Lower lobe of right lung (tissue), 2 donors: ENCODE results near the gene RASA1. TPM values are rescaled to one million over a fixed set of nuclear protein-coding genes. Genes with fewer than 3 reads are reported as not detected.

ENCODE experiments used
- ATAC-seq, 2 donors: fragments of 200-7000 bp; cut with Tn5 transposase; one replicate each; pipeline ENCODE4 v1.9.1; 2020 to 2022; ENCODE audit warnings: mild to moderate bottlenecking in 2 of 2, moderate library complexity in 2 of 2
- DNase-seq: peaks from one replicate; pipeline ENCODE4 v3.0.0-alpha.2; 2020
- H3K27ac ChIP-seq: fragments of 200-600 bp; one replicate; pipeline ENCODE4 v1.8.0; 2022
- H3K27me3 ChIP-seq: fragments of 200-600 bp; one replicate; pipeline ENCODE4 v1.8.0; 2022; ENCODE audit warnings: low read depth
- H3K36me3 ChIP-seq: fragments of 200-600 bp; one replicate; pipeline ENCODE4 v1.8.0; 2022; ENCODE audit warnings: mild to moderate bottlenecking
- H3K4me1 ChIP-seq: fragments of 200-600 bp; one replicate; pipeline ENCODE4 v1.8.0; 2022
- H3K4me3 ChIP-seq: fragments of 200-600 bp; one replicate; pipeline ENCODE4 v1.8.0; 2022; ENCODE audit warnings: mild to moderate bottlenecking
- H3K9me3 ChIP-seq: fragments of 200-600 bp; one replicate; pipeline ENCODE4 v1.8.0; 2022
- intact Hi-C: fragments of 100-400 bp; cut with DNase I; formaldehyde crosslinking; loops from one replicate; pipeline ENCODE4 v1.11.0; 2022
- total RNA-seq: library from RNA; stranded (reverse); fragmentation: NEBNext Ultra II Directional; extraction: Animal tissue kit (Norgen Biotek cat#: 25700); gene quantifications from one replicate; pipeline ENCODE4 v1.2.1, GENCODE V29; 2021
- TF ChIP-seq, protein P1 (sequence below): fragments of 200-600 bp; IDR thresholded peaks from one replicate; pipeline ENCODE4 v1.8.0; 2022; ENCODE audit warnings: antibody characterized with exemption, mild to moderate bottlenecking
- donor health status: DM: no; HTN: yes; CAD: no; lungs with severe emphysema.

Gene RASA1
- total RNA-seq, 1 donor from 2014 or later: 32.6 TPM

DNA sequence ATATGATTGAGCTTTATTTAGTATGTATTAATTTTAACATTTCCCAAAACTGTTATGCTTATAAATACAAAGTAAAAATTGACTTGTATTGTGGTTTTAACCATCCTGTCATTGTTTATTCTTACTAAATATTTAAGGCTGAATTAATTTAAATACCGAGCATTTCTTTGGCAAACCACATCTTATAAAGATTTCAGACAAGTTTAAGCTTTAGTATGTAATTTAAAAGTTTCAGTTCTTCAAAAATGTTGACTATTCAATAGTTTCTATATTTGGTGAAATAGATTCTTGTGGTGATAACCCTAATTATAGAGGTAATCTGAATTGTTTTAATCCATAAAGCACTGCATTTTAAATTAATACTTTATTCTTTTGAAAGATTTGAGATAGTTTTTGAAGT is 79.6 kb downstream of the RASA1 start:
- Histone ChIP-seq H3K9me3 (no peaks in the 10 kb centered on the region), H3K4me3 (no peak overlapping the region), H3K4me1 (no peaks in the 10 kb centered on the region), H3K36me3 (peaks cover 17% of the 10 kb centered on the region), H3K27me3 (no peaks in the 10 kb centered on the region), H3K27ac (no peak overlapping the region)
- intact Hi-C loops: no loop called here
- ATAC-seq (no peak), DNase-seq (no peak)
- TF ChIP-seq, protein P1, sequence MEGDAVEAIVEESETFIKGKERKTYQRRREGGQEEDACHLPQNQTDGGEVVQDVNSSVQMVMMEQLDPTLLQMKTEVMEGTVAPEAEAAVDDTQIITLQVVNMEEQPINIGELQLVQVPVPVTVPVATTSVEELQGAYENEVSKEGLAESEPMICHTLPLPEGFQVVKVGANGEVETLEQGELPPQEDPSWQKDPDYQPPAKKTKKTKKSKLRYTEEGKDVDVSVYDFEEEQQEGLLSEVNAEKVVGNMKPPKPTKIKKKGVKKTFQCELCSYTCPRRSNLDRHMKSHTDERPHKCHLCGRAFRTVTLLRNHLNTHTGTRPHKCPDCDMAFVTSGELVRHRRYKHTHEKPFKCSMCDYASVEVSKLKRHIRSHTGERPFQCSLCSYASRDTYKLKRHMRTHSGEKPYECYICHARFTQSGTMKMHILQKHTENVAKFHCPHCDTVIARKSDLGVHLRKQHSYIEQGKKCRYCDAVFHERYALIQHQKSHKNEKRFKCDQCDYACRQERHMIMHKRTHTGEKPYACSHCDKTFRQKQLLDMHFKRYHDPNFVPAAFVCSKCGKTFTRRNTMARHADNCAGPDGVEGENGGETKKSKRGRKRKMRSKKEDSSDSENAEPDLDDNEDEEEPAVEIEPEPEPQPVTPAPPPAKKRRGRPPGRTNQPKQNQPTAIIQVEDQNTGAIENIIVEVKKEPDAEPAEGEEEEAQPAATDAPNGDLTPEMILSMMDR: no peak

DNA sequence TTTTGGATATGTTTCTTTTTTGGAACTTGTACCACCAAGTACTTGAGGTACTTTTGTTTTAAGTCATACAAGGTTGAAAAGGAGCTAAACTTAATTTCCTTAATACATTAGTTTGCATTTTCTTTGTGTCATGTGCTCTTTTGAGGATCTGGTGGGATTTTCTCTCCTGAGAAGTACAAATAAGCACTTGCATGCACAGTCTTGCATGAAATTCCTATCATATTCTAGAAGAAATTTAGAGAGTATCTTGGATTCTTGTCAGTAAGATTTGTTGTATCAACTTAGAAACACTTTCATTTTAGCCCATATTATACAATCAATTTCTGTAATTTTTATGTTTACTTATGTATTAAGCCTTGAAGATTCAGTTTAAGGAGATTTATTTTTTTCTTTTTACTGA is 80.2 kb downstream of the RASA1 start:
- DNase-seq: no peak
- H3K27ac ChIP-seq: no peak overlapping the region
- TF ChIP-seq, protein P1: no peak
- H3K4me3 ChIP-seq: no peak overlapping the region
- no peaks in the 10 kb centered on the region for H3K9me3 ChIP-seq
- H3K27me3 ChIP-seq: no peaks in the 10 kb centered on the region
- no peaks in the 10 kb centered on the region for H3K4me1 ChIP-seq
- peaks cover 15% of the 10 kb centered on the region for H3K36me3 ChIP-seq
- intact Hi-C loops: no loop called here
- ATAC-seq: no peak

DNA sequence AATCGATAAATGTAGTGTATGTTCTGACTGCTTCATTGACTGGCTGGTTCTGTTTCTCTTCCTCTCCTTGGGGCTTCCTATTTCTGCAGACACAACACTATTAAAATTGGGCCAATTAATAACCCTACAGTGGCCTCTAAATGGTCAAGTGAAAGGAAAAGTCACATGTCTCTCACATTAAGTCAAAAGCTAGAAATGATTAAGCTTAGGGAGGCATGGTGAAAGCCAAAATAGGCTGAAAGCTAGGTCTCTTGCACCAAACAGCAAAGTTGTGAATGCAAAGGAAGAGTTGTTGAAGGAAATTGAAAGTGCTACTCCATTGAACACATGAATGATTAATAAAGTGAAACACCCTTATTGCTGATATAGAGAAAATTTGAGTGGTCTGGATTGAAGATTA is 86.8 kb downstream of the RASA1 start:
- intact Hi-C loops: no loop called here
- ATAC-seq (no peak), DNase-seq (no peak)
- H3K27me3 ChIP-seq: no peaks in the 10 kb centered on the region
- no peak overlapping the region for H3K4me3 ChIP-seq
- no peaks in the 10 kb centered on the region for H3K9me3 ChIP-seq
- no peaks in the 10 kb centered on the region for H3K4me1 ChIP-seq
- H3K36me3 ChIP-seq: peaks cover 40% of the 10 kb centered on the region
- TF ChIP-seq, protein P1: no peak
- no peak overlapping the region for H3K27ac ChIP-seq

DNA sequence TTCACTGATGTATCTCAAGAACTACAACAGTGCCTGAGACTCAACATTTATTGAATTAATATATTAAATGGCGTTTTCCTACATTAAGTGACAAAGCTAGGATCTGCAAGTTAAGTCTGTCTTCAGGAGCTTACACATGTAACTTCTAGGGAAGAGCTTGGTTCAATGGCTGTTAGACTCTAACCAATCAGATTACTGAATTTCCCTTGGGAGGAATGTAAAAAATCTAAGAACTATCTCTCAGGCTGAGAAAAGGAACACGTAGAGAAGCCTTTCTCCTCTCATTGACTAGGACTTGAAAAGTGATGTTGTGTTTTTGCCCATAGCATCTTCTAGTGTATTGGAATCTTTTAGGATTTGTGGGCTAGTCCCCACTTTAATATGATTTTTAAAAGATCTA is 91.4 kb downstream of the RASA1 start:
- intact Hi-C loops: no loop called here
- no peak for ATAC-seq
- H3K4me1 ChIP-seq: no peaks in the 10 kb centered on the region
- no peak overlapping the region for H3K27ac ChIP-seq
- no peaks in the 10 kb centered on the region for H3K9me3 ChIP-seq
- DNase-seq: no peak
- H3K36me3 ChIP-seq: peaks cover 40% of the 10 kb centered on the region
- TF ChIP-seq, protein P1: no peak
- H3K27me3 ChIP-seq: no peaks in the 10 kb centered on the region
- no peak overlapping the region for H3K4me3 ChIP-seq

DNA sequence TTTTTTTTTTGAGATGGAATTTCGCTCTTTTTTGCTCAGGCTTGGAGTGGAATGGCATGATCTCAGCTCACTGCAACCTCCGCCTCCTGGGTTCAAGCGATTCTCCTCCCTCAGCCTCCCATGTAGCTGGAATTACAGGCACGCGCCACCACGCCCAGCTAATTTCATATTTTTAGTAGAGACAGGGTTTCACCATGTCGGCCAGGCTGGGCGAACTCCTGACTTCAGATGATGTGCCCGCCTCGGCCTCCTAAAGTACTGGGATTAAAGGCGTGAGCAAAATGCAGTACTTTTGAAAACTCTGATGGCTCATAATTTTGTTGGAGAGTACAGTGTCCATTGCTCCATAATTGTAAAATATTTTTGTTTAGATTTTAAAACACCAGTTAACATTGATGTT is 92.4 kb downstream of the RASA1 start:
- Histone ChIP-seq H3K4me3 (no peak overlapping the region), H3K36me3 (peaks cover 41% of the 10 kb centered on the region), H3K4me1 (no peaks in the 10 kb centered on the region), H3K27me3 (no peaks in the 10 kb centered on the region), H3K9me3 (no peaks in the 10 kb centered on the region), H3K27ac (no peak overlapping the region)
- DNase-seq (no peak), ATAC-seq (no peak)
- intact Hi-C loops: no loop called here
- TF ChIP-seq, protein P1: no peak

DNA sequence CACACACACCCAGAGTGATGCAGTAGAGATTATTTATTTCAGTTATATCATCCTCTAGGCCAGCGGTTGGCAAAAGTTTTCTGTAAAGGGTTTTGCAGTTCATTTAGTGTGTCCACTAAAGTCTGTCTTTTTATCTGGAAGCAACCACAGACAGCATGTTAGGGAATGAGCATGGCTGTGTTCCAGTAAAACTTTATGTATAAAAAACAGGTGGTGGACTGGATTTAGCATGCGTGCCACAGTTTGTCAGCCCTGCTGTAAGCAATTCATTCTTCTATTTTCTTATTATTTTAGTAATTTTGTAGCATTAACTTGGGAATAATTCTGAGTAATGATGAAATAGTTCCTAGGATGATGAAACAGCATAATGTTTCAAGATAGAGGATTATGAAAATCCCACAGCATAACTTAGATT is 93.4 kb downstream of the RASA1 start:
- Histone ChIP-seq H3K4me1 (no peaks in the 10 kb centered on the region), H3K36me3 (peaks cover 38% of the 10 kb centered on the region), H3K9me3 (no peaks in the 10 kb centered on the region), H3K27ac (no peak overlapping the region), H3K4me3 (no peak overlapping the region), H3K27me3 (no peaks in the 10 kb centered on the region)
- ATAC-seq (no peak), DNase-seq (no peak)
- TF ChIP-seq, protein P1: no peak
- intact Hi-C loops: no loop called here
